Neuron (in vitro differentiated cells): ENCODE measurements around the gene GHRH.

ENCODE experiments used
- H2AFZ ChIP-seq: one replicate; pipeline ENCODE4 v1.6.1; 2013; ENCODE audit warnings: low read depth, mild to moderate bottlenecking, inconsistent platforms, low read length, moderate library complexity
- H3K27me3 ChIP-seq: one replicate; pipeline ENCODE4 v1.6.1; 2013; ENCODE audit warnings: low read length; ENCODE audit not compliant: insufficient read depth
- H3K36me3 ChIP-seq: one replicate; pipeline ENCODE4 v1.6.1; 2013; ENCODE audit warnings: low read length; ENCODE audit not compliant: insufficient read depth
- H3K4me1 ChIP-seq: one replicate; pipeline ENCODE4 v1.6.1; 2013; ENCODE audit warnings: low read length; ENCODE audit not compliant: insufficient read depth
- H3K4me3 ChIP-seq: 2 replicates; pipeline ENCODE4 v1.5.1; 2013; ENCODE audit warnings: mild to moderate bottlenecking, low read length, moderate library complexity
- H3K9me3 ChIP-seq: one replicate; pipeline ENCODE4 v1.6.1; 2013; ENCODE audit warnings: low read length

Gene GHRH

GRCh38 chr20:37249304-37249703 is 12.3 kb downstream of the GHRH start:
- Histone ChIP-seq H3K4me1 (peaks cover 35% of the 10 kb centered on the region), H3K9me3 (peaks cover 3% of the 10 kb centered on the region), H3K27me3 (no peaks in the 10 kb centered on the region), H3K4me3 (no peak overlapping the region), H3K36me3 (no peaks in the 10 kb centered on the region), H2AFZ (no peak overlapping the region)

GRCh38 chr20:37247547-37247946 is 14.1 kb downstream of the GHRH start:
- H3K4me1 ChIP-seq = peaks cover 35% of the 10 kb centered on the region

GRCh38 chr20:37246736-37247135 is 14.9 kb downstream of the GHRH start:
- Histone ChIP-seq H3K9me3 (no peaks in the 10 kb centered on the region), H3K4me3 (no peak overlapping the region), H3K27me3 (no peaks in the 10 kb centered on the region), H2AFZ (no peak overlapping the region), H3K4me1 (peaks cover 28% of the 10 kb centered on the region), H3K36me3 (peaks cover 23% of the 10 kb centered on the region)

More at GRCh38 chr20:37247547-37247946, 14.1 kb downstream of the GHRH start:
- Histone ChIP-seq H2AFZ (no peak overlapping the region), H3K9me3 (no peaks in the 10 kb centered on the region), H3K4me3 (no peak overlapping the region), H3K36me3 (peaks cover 15% of the 10 kb centered on the region), H3K27me3 (no peaks in the 10 kb centered on the region)

- peaks cover 36% of the 10 kb centered on the region for H3K36me3 ChIP-seq
Measured at GRCh38 chr20:37245216-37246150, 16.1 kb downstream of the GHRH start.

GRCh38 chr20:37244572-37244957 is 17.0 kb downstream of the GHRH start:
- H3K9me3 ChIP-seq = no peaks in the 10 kb centered on the region
- H3K4me3 ChIP-seq = no peak overlapping the region
- peaks cover 45% of the 10 kb centered on the region for H3K36me3 ChIP-seq
- no peak overlapping the region for H2AFZ ChIP-seq
- peaks cover 24% of the 10 kb centered on the region for H3K4me1 ChIP-seq
- H3K27me3 ChIP-seq = no peaks in the 10 kb centered on the region

More at GRCh38 chr20:37245216-37246150, 16.1 kb downstream of the GHRH start:
- Histone ChIP-seq H3K4me3 (no peak overlapping the region), H3K9me3 (no peaks in the 10 kb centered on the region), H2AFZ (no peak overlapping the region), H3K27me3 (no peaks in the 10 kb centered on the region), H3K4me1 (peaks cover 22% of the 10 kb centered on the region)

- Histone ChIP-seq H3K36me3 (peaks cover 50% of the 10 kb centered on the region), H3K4me1 (peaks cover 28% of the 10 kb centered on the region), H3K27me3 (no peaks in the 10 kb centered on the region), H2AFZ (no peak overlapping the region), H3K9me3 (no peaks in the 10 kb centered on the region), H3K4me3 (no peak overlapping the region)
Measured at GRCh38 chr20:37243937-37244571, 17.6 kb downstream of the GHRH start.

- H3K9me3 ChIP-seq = no peaks in the 10 kb centered on the region
- peaks cover 57% of the 10 kb centered on the region for H3K36me3 ChIP-seq
- no peak overlapping the region for H2AFZ ChIP-seq
- H3K4me3 ChIP-seq = no peak overlapping the region
- no peaks in the 10 kb centered on the region for H3K27me3 ChIP-seq
- H3K4me1 ChIP-seq = peaks cover 36% of the 10 kb centered on the region
Measured at GRCh38 chr20:37243076-37243936, 18.3 kb downstream of the GHRH start.

- H3K4me1 ChIP-seq = peaks cover 38% of the 10 kb centered on the region
- peaks cover 64% of the 10 kb centered on the region for H3K36me3 ChIP-seq
- H3K9me3 ChIP-seq = no peaks in the 10 kb centered on the region
- no peaks in the 10 kb centered on the region for H3K27me3 ChIP-seq
- no peak overlapping the region for H2AFZ ChIP-seq
- no peak overlapping the region for H3K4me3 ChIP-seq
Measured at GRCh38 chr20:37242503-37242902, 19.1 kb downstream of the GHRH start.

- Histone ChIP-seq H2AFZ (no peak overlapping the region), H3K36me3 (peaks cover 81% of the 10 kb centered on the region), H3K27me3 (no peaks in the 10 kb centered on the region), H3K4me1 (peaks cover 27% of the 10 kb centered on the region), H3K9me3 (no peaks in the 10 kb centered on the region), H3K4me3 (no peak overlapping the region)
Measured at GRCh38 chr20:37240337-37241067, 21.1 kb downstream of the GHRH start.

GRCh38 chr20:37238935-37239451 is 22.6 kb downstream of the GHRH start:
- H3K4me3 ChIP-seq = no peak overlapping the region
- H3K36me3 ChIP-seq = peaks cover 94% of the 10 kb centered on the region
- H3K4me1 ChIP-seq = peaks cover 16% of the 10 kb centered on the region
- no peaks in the 10 kb centered on the region for H3K27me3 ChIP-seq
- H2AFZ ChIP-seq = no peak overlapping the region
- no peaks in the 10 kb centered on the region for H3K9me3 ChIP-seq

- Histone ChIP-seq H3K4me3 (no peak overlapping the region), H3K27me3 (no peaks in the 10 kb centered on the region), H3K9me3 (no peaks in the 10 kb centered on the region), H2AFZ (no peak overlapping the region), H3K4me1 (peaks cover 16% of the 10 kb centered on the region), H3K36me3 (peaks cover 94% of the 10 kb centered on the region)
Measured at GRCh38 chr20:37238426-37238825, 23.2 kb downstream of the GHRH start.

- H3K4me3 ChIP-seq = no peak overlapping the region
- H3K27me3 ChIP-seq = no peaks in the 10 kb centered on the region
- no peak overlapping the region for H2AFZ ChIP-seq
- no peaks in the 10 kb centered on the region for H3K9me3 ChIP-seq
- peaks cover 16% of the 10 kb centered on the region for H3K4me1 ChIP-seq
- H3K36me3 ChIP-seq = peaks cover 93% of the 10 kb centered on the region
Measured at GRCh38 chr20:37237656-37238055, 24.0 kb downstream of the GHRH start.
